NB4 (cell line): ENCODE results near the gene TAF15.

Experiments
- MYC ChIP-seq: IDR thresholded peaks from 2 replicates; pipeline ENCODE4 v1.6.1; 2011; ENCODE audit warnings: low read depth, low read length
- POLR2A ChIP-seq: IDR thresholded peaks from 2 replicates; pipeline ENCODE4 v1.6.1; 2011; ENCODE audit warnings: mild to moderate bottlenecking; ENCODE audit not compliant: insufficient read length; ENCODE audit errors: extremely low read depth
- TF ChIP-seq, protein P1 (sequence below): IDR thresholded peaks from one replicate; pipeline ENCODE4 v1.5.1; 2012; ENCODE audit warnings: low read depth, low read length

DNA sequence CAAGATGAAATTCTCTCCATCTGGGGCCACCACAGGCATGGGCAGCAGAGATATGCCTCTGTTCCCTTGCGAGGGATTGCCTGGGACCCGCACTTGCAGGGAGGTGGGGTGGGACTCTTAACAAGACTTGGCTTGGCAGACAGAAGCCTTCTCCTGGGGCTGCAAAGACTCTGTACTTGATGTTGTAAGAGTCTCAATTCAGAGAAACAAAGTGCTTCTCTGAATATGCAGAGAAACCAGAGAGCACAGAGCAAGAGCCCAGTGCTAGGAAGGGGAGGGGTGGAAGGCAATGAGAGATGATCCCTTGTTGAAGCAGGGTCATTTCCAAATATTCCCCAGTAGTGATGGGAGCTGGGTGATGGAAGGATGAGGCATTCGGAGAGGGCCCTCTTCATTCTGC is 16.0 kb upstream of the TAF15 start:
- no peak for TF ChIP-seq MYC
- TF ChIP-seq, protein P1, sequence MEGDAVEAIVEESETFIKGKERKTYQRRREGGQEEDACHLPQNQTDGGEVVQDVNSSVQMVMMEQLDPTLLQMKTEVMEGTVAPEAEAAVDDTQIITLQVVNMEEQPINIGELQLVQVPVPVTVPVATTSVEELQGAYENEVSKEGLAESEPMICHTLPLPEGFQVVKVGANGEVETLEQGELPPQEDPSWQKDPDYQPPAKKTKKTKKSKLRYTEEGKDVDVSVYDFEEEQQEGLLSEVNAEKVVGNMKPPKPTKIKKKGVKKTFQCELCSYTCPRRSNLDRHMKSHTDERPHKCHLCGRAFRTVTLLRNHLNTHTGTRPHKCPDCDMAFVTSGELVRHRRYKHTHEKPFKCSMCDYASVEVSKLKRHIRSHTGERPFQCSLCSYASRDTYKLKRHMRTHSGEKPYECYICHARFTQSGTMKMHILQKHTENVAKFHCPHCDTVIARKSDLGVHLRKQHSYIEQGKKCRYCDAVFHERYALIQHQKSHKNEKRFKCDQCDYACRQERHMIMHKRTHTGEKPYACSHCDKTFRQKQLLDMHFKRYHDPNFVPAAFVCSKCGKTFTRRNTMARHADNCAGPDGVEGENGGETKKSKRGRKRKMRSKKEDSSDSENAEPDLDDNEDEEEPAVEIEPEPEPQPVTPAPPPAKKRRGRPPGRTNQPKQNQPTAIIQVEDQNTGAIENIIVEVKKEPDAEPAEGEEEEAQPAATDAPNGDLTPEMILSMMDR = no peak
- TF ChIP-seq POLR2A = no peak
